Aorta (tissue), 5 donors: ENCODE results near the gene MRPL34. TPM values are rescaled to one million over a fixed set of nuclear protein-coding genes. Genes with fewer than 3 reads are reported as not detected.

Source experiments
- ATAC-seq: fragments of 200-7000 bp; cut with Tn5 transposase; one replicate; pipeline ENCODE4 v1.9.1; 2022; ENCODE audit warnings: moderate library complexity; ENCODE audit not compliant: low FRiP score
- DNase-seq, 2 donors: peaks; one replicate each; pipeline ENCODE4 v3.0.0-alpha.2; 2020
- H3K27ac ChIP-seq, 2 donors: one replicate each; pipeline ENCODE4 v1.5.1; 2013; ENCODE audit warnings: low read length in 2 of 2, mild to moderate bottlenecking in 2 of 2, moderate library complexity in 2 of 2, control low read depth in 1 of 2, inconsistent platforms in 1 of 2, low read depth in 1 of 2
- H3K27me3 ChIP-seq, 2 donors: one replicate each; pipeline ENCODE4 v1.6.1; 2013; ENCODE audit warnings: control low read depth in 1 of 2, low read length in 1 of 2, mild to moderate bottlenecking in 1 of 2, moderate library complexity in 1 of 2; ENCODE audit not compliant: insufficient read depth in 2 of 2, control insufficient read depth in 1 of 2
- H3K36me3 ChIP-seq, 2 donors: one replicate each; pipeline ENCODE4 v1.6.1; 2013; ENCODE audit warnings: control low read depth in 1 of 2, low read length in 1 of 2, mild to moderate bottlenecking in 1 of 2; ENCODE audit not compliant: insufficient read depth in 2 of 2, control insufficient read depth in 1 of 2
- H3K4me1 ChIP-seq, 2 donors: one replicate each; pipeline ENCODE4 v1.6.1; 2013; ENCODE audit warnings: low read length in 2 of 2, control low read depth in 1 of 2, mild to moderate bottlenecking in 1 of 2, moderate library complexity in 1 of 2; ENCODE audit not compliant: insufficient read depth in 2 of 2, control insufficient read depth in 1 of 2
- H3K4me3 ChIP-seq, 2 donors: one replicate each; pipeline ENCODE4 v1.5.1; 2013; ENCODE audit warnings: low read length in 2 of 2, control low read depth in 1 of 2, mild to moderate bottlenecking in 1 of 2
- H3K9me3 ChIP-seq: one replicate; pipeline ENCODE4 v1.6.1; 2013; ENCODE audit warnings: mild to moderate bottlenecking, low read length; ENCODE audit not compliant: control insufficient read depth
- WGBS, 2 donors: extraction: QIAGEN DNeasy Blood & Tissue Kit; methylation state at CpG; one replicate each; pipeline ENCODE4 v1.1.7; 2013; 5-methylcytosine and 5-hydroxymethylcytosine counted together
- intact Hi-C, 2 donors: fragments of 100-400 bp; cut with DNase I; formaldehyde crosslinking; loops; one replicate each; pipeline versions ENCODE4 v1.14.2 to v1.15.0; 2022
- polyA plus RNA-seq, 2 donors: library from polyadenylated mRNA; stranded (reverse); fragments of 200-250 nt; gene quantifications; one replicate each; pipeline ENCODE4 v1.2.3, GENCODE V29; 2013
- total RNA-seq, 2 donors: library from RNA; stranded (reverse); fragmentation: NEBNext Ultra II Directional; extraction: Animal tissue kit (Norgen Biotek cat#: 25700); gene quantifications; one replicate each; pipeline ENCODE4 v1.2.1, GENCODE V29; 2021
- donor health status: healthy with polysubstance abuse.
- donor health status: Bipolar disorder and iron deficiency.
- donor health status: DM: no; HTN: no; CAD: no.
- donor health status: DM: no; HTN: no; CAD: no.
- donor health status: DM: yes; HTN: yes; CAD: no.

Gene MRPL34
- total and polyA plus RNA-seq, 4 donors: 41.9 to 177 (median 94.0) TPM

DNA sequence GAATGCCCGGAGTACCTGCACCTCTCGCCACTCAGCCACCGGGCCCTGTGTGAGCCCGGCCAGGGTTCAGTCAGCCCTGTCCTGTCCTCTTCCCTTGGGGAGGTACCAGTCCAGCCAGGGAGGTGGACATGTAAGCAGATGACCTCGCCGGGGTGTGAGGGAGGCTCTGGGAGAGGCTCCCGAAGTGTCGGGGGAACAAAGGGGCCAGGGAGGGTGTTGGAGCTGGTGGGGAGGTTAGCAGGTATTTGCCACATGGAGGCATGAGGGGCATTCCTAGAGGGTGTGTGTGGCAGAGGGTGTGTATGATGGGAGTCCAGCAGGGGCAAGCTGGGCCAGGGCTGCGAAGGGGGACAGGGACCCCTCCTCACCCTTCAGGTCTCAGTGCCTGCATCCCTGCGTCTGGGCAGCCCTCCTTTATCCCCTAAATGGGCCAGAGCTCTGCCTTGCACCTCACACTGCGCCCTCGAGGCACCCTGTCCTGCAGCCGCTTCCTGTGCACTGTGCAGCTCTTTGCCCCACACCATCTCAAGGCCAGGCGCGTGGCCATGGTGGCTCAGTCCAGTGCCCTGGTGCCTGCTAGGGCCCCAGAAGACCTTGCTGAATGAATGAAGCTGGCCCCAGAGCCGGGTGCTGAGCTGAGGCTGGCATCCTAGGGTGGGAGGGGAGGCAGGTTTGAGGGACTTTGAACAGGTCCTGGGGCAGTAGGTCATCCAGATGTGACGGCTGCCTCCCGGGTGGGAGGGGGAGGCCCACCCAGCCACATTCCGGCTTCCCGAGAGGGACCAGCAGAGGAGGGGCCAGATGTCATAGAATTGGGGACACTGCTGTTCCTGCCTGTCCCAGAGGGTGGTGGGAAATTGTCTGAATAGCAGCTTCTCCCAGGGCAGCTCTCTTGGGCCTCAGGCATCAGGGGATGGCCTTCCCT, 6.8 kb downstream of the MRPL34 start:
- H3K9me3 ChIP-seq: no peaks in the 10 kb centered on the region
- no peaks in the 10 kb centered on the region for H3K27me3 ChIP-seq
- 83 to 84% methylated on average over 20 of the region's 20 CpGs for WGBS, 2 donors
- DNase-seq (no peak), ATAC-seq (no peak)
- H3K36me3 ChIP-seq: peaks cover 0 to 4% of the 10 kb centered on the region in 2 donors
- H3K4me3 ChIP-seq: no peak overlapping the region
- no peak overlapping the region for H3K27ac ChIP-seq
- intact Hi-C loops: no loop called here
- no peaks in the 10 kb centered on the region for H3K4me1 ChIP-seq

DNA sequence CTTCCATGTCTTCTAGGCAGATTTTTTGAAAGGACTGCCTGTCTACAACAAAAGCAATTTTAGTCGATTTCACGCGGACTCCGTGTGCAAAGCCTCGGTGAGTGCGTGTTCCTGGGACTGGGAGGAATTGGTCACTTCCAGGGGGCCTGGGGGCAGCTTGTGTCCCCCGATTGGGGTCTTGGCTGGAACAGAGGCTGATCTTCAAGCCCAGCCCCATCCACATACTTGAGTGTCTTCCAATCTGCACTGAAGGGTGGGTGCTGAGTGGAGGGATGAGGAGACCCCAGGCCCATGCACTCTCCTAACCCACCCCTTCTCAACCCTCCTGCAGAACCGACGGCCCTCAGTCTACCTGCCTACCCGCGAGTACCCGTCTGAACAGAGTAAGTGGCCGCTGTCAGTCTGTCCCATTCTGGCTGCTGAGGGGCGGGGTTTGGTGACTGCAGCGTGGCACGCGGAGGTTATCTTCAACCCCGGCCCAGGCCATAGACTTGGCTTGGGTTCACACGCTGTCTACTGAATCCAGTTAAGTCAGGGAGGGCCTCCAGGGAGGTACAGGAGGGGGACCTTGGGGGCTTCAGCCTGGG, 8.4 kb downstream of the MRPL34 start:
- H3K36me3 ChIP-seq: peaks cover 0 to 4% of the 10 kb centered on the region in 2 donors

DNA sequence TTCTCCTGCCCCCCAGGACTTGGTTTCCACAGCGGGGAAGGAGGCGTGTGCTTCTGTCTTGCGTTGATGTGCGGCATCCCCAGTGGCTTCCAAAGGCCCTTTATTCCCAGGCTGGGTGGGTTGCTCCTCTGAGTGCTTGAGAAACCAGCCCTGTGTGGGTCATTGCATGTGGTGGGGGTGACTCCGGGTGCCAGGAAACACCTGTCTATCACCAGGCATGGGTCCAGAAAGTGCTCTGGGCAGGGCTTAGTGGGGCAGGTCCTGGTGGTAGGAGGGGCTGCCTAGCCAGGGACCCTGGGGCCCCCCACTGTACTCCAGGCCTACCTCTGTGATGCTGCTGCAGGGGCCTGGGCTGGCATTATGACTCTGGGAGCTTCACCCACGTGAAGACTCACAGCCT, 13.3 kb downstream of the MRPL34 start:
- no peak overlapping the region for H3K27ac ChIP-seq
- no peak for ATAC-seq
- DNase-seq: no peak
- no peaks in the 10 kb centered on the region for H3K9me3 ChIP-seq
- 71 to 81% methylated on average over 6 of the region's 6 CpGs for WGBS, 2 donors
- no peak overlapping the region for H3K4me3 ChIP-seq
- peaks cover 0 to 4% of the 10 kb centered on the region in 2 donors for H3K36me3 ChIP-seq
- intact Hi-C loops: no loop called here
- H3K4me1 ChIP-seq: no peaks in the 10 kb centered on the region
- no peaks in the 10 kb centered on the region for H3K27me3 ChIP-seq

More for the DNA sequence above, 8.4 kb downstream of the MRPL34 start:
- Histone ChIP-seq H3K4me1 (no peaks in the 10 kb centered on the region), H3K27ac (no peak overlapping the region), H3K27me3 (no peaks in the 10 kb centered on the region), H3K9me3 (no peaks in the 10 kb centered on the region), H3K4me3 (no peak overlapping the region)
- DNase-seq (no peak), ATAC-seq (no peak)
- 90 to 91% methylated on average over 19 of the region's 19 CpGs for WGBS, 2 donors
- intact Hi-C loops: no loop called here

DNA sequence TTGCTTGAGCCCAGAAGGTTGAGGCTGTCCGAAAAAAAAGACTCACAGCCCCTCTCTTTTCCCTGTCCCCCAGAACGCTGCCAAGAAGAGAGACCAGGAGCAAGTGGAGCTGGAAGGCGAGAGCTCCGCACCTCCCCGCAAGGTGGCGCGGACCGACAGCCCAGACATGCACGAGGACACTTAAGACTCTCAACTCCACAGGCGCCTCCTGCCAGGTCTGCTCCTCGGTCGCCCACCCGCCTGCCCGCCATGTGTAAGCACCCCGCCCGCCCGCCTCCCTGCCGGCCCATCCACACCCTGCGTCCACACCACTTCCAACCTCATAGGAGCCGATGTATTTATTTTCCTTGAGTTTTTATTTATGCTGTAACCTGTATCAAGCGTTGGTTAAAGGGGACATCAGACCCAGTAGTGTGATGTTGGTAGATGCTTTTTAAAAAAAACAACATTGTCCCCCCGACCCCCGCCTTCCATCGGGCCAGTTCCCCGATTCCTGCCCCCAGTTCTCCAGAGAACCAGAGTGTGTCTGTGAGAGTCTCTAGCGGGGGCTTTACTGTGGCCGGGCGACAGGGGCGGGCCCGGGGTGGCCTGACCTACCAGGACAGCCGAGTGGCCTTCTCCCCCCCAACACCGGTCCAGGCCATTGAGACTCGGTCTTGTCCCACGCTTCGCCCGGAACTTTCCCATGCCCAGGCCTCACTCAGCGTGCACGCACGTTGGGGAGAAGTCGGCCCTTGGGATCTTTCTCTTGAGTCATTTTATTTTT, 14.0 kb downstream of the MRPL34 start:
- DNase-seq: no peak
- intact Hi-C loops: no loop called here
- H3K4me3 ChIP-seq: no peak overlapping the region
- WGBS, 2 donors: 88 to 91% methylated on average over 40 of the region's 40 CpGs
- no peaks in the 10 kb centered on the region for H3K9me3 ChIP-seq
- H3K4me1 ChIP-seq: no peaks in the 10 kb centered on the region
- H3K27me3 ChIP-seq: no peaks in the 10 kb centered on the region
- no peak overlapping the region for H3K27ac ChIP-seq
- ATAC-seq: no peak
- peaks cover 0 to under 1% of the 10 kb centered on the region in 2 donors for H3K36me3 ChIP-seq

DNA sequence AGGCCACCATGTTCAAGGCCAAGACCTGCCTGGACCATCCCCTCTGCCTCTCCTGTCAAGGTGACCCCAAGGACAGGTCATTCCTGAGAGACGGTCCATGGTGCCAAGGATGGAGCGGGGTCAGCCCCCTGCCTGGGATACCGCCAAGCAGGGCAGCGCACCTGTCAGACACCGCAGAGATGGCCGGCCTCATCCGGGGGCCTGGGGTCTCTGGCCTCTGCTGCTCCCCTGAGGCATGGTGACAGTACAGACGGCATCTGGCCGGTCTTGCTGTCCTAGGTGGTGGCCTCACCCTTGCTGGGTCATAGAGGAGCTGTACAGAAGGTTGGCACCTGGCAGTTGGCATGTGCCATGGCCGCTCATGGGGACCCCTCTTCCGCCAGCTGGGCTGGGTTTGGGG, 14.8 kb downstream of the MRPL34 start:
- WGBS, 2 donors: 88 to 90% methylated on average over 11 of the region's 11 CpGs
- H3K27ac ChIP-seq: no peak overlapping the region
- no peak overlapping the region for H3K4me3 ChIP-seq
- H3K36me3 ChIP-seq: no peaks in the 10 kb centered on the region
- no peak for ATAC-seq
- no peaks in the 10 kb centered on the region for H3K9me3 ChIP-seq
- DNase-seq: no peak
- intact Hi-C loops: no loop called here
- H3K4me1 ChIP-seq: no peaks in the 10 kb centered on the region
- H3K27me3 ChIP-seq: no peaks in the 10 kb centered on the region

DNA sequence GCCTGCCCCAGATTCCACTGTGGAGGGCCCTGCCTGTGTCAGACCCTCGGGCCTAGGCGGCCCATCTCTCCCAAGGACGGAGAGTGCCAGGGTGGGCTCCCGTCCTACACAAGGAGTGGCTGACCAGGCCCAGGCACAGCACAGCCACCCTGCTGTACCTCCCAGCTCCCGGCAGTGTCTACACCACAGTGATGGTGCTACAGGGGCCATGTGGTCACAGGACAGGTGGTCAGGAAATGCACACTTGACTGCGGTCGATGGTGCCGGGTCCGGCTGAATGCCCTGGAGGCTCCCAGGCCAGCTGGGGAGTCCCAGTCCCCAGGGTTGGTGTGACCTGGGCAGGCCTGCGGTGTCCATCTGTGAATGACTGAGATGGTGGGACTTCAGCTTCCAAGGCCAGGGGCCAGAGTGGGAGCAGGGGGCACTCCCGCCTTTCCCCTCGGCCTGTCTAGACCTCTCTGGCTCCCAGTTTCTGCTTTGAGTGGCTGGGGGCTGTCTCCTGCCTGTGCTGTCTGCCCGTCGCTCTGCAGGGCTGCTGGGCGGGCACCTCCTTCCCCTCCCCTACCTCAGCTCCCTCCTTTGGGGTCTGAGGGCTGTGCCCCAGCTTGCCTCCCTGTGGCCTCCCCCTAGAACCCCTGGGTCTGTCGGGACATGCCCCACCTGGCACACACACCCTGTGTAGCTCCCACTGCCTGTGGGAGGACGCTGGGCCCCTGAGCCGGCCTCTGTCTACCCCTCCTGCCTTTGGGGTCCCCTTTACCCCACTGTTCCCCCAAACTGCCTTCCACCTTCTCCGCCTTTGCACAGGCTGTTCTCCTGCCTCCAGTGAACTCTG, 16.2 kb downstream of the MRPL34 start:
- Histone ChIP-seq H3K9me3 (no peaks in the 10 kb centered on the region), H3K27ac (no peak overlapping the region), H3K27me3 (no peaks in the 10 kb centered on the region), H3K36me3 (no peaks in the 10 kb centered on the region), H3K4me3 (no peak overlapping the region), H3K4me1 (no peaks in the 10 kb centered on the region)
- intact Hi-C loops: no loop called here
- DNase-seq: no peak
- ATAC-seq: no peak
- 89 to 90% methylated on average over 19 of the region's 19 CpGs for WGBS, 2 donors

DNA sequence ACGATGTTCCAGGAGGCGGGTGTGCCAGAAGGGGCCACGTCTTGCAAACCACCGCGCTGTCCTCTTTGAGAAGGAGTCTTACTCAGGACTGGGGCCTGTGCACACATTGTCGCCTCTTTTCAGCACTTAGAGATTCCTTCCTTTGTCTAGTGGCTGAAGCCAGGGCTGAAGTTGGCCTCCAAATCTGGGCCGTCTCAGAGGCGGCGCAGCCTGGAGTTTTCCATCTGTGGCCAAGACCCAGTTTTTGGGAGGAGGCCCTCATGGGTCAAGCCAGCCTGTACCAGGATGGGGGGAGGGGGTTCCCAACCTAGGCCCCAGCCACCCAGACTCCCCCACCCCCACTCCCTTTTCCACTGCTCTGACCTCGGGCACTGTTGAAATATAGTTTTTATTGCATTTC, 17.2 kb downstream of the MRPL34 start:
- H3K27ac ChIP-seq: no peak overlapping the region
- no peaks in the 10 kb centered on the region for H3K9me3 ChIP-seq
- 36 to 45% methylated on average over 10 of the region's 10 CpGs for WGBS, 2 donors
- DNase-seq (no peak), ATAC-seq (peak; percentile 30)
- H3K27me3 ChIP-seq: no peaks in the 10 kb centered on the region
- H3K36me3 ChIP-seq: no peaks in the 10 kb centered on the region
- no peak overlapping the region for H3K4me3 ChIP-seq
- intact Hi-C loops: no loop called here
- no peaks in the 10 kb centered on the region for H3K4me1 ChIP-seq

DNA sequence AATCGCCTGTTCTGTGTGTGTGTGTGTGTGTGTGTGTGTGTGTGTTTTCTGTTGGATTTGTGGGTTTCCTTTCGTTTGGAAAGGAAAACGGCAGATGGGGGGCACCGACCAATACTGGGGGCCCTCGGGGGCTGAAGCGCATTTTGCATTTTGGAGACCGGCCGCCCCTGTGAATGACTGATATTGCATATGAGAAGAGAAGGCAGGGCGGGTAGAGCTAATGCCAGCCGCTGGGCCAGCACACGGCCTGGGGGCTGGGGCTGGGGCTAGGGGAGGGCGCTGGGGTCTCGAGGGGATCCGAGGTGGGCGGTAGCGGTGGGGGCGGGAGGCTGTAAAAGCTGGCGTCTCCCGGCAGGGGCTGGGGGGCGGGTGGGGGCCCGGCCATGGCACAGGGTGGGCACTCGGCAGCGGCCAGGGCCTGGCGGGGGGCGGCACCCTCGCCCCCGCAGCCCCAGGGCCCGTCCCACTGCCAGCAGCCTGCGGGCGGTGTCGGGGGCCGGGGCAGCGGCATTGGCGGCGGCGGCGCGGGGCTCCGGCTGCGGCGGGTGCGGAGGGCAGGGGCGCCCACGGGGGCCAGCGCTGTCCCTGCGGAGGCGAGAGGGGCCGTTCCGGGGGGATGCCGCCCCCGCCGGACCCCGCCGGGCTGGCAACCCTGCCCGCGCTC, 17.8 kb downstream of the MRPL34 start:
- Histone ChIP-seq H3K4me3 (no peak overlapping the region), H3K4me1 (no peaks in the 10 kb centered on the region), H3K27ac (no peak overlapping the region), H3K36me3 (no peaks in the 10 kb centered on the region), H3K9me3 (no peaks in the 10 kb centered on the region), H3K27me3 (no peaks in the 10 kb centered on the region)
- no peak for ATAC-seq
- intact Hi-C loops: no loop called here
- no peak for DNase-seq
- 15 to 20% methylated on average over 39 to 56 of the region's 56 CpGs for WGBS, 2 donors
